ENCODE data around the gene CORO2B. TPM values are rescaled to one million over a fixed set of nuclear protein-coding genes. Genes with fewer than 3 reads are reported as not detected.

Gene CORO2B
- total RNA-seq, 1 experiment from 2014 or later, result 3.8 TPM

- no peak for DNase-seq (ENCODE audit: low spot score)
- Histone ChIP-seq H3K9me3 (ENCODE audit: low read depth, low read length, poor library complexity, severe bottlenecking) (no peaks in the 10 kb centered on the region), H3K27me3 (replicated peaks; ENCODE audit: insufficient read depth, low read depth, low read length, poor library complexity) (no peaks in the 10 kb centered on the region), H3K4me3 (ENCODE audit: low read depth, low read length, poor library complexity, severe bottlenecking) (no peak overlapping the region), H3K27ac (ENCODE audit: low read depth, low read length, poor library complexity, severe bottlenecking) (no peak overlapping the region), H3K36me3 (ENCODE audit: insufficient read depth, low read length, poor library complexity, severe bottlenecking) (no peaks in the 10 kb centered on the region), H3K4me1 (ENCODE audit: insufficient read depth, low read length, poor library complexity, severe bottlenecking) (peaks cover 15% of the 10 kb centered on the region)
- intact Hi-C loops (cut with micrococcal nuclease; ENCODE audit: unreplicated experiment), result no loop called here
- POLR2A ChIA-PET (ENCODE audit: low non-redundant PET), result no interaction called here
- CTCF ChIA-PET, result no interaction called here
- TF ChIP-seq, protein P1, sequence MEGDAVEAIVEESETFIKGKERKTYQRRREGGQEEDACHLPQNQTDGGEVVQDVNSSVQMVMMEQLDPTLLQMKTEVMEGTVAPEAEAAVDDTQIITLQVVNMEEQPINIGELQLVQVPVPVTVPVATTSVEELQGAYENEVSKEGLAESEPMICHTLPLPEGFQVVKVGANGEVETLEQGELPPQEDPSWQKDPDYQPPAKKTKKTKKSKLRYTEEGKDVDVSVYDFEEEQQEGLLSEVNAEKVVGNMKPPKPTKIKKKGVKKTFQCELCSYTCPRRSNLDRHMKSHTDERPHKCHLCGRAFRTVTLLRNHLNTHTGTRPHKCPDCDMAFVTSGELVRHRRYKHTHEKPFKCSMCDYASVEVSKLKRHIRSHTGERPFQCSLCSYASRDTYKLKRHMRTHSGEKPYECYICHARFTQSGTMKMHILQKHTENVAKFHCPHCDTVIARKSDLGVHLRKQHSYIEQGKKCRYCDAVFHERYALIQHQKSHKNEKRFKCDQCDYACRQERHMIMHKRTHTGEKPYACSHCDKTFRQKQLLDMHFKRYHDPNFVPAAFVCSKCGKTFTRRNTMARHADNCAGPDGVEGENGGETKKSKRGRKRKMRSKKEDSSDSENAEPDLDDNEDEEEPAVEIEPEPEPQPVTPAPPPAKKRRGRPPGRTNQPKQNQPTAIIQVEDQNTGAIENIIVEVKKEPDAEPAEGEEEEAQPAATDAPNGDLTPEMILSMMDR (conservative IDR thresholded peaks at IDR 0.05; ENCODE audit: low read depth, low read length), result no peak
- no peak for TF ChIP-seq EZH2 (IDR thresholded peaks at IDR 0.05; ENCODE audit: borderline replicate concordance, low read depth, low read length, poor library complexity, severe bottlenecking)
- no TSS peak for BruUV-seq (replicated peaks)
These were observed 187.0 kb downstream of the CORO2B start for GRCh38 chr15:68765602-68766368.

GRCh38 chr15:68767833-68768232, 189.0 kb downstream of the CORO2B start:
- BruUV-seq (replicated peaks), result no TSS peak
- H3K9me3 ChIP-seq (ENCODE audit: low read depth, low read length, poor library complexity, severe bottlenecking), result no peaks in the 10 kb centered on the region
- H3K4me3 ChIP-seq (ENCODE audit: low read depth, low read length, poor library complexity, severe bottlenecking), result no peak overlapping the region
- DNase-seq (ENCODE audit: low spot score), result no peak
- CTCF ChIA-PET, result no interaction called here
- intact Hi-C loops (cut with micrococcal nuclease; ENCODE audit: unreplicated experiment), result no loop called here
- peaks cover 14% of the 10 kb centered on the region for H3K4me1 ChIP-seq (ENCODE audit: insufficient read depth, low read length, poor library complexity, severe bottlenecking)
- H3K27me3 ChIP-seq (replicated peaks; ENCODE audit: insufficient read depth, low read depth, low read length, poor library complexity), result no peaks in the 10 kb centered on the region
- POLR2A ChIA-PET (ENCODE audit: low non-redundant PET), result no interaction called here
- TF ChIP-seq, protein P1 (conservative IDR thresholded peaks at IDR 0.05; ENCODE audit: low read depth, low read length), result no peak
- TF ChIP-seq EZH2 (IDR thresholded peaks at IDR 0.05; ENCODE audit: borderline replicate concordance, low read depth, low read length, poor library complexity, severe bottlenecking), result no peak
- no peaks in the 10 kb centered on the region for H3K36me3 ChIP-seq (ENCODE audit: insufficient read depth, low read length, poor library complexity, severe bottlenecking)
- no peak overlapping the region for H3K27ac ChIP-seq (ENCODE audit: low read depth, low read length, poor library complexity, severe bottlenecking)

GRCh38 chr15:68768321-68768720, 189.5 kb downstream of the CORO2B start:
- no TSS peak for BruUV-seq (replicated peaks)
- H3K36me3 ChIP-seq (ENCODE audit: insufficient read depth, low read length, poor library complexity, severe bottlenecking), result no peaks in the 10 kb centered on the region
- H3K4me1 ChIP-seq (ENCODE audit: insufficient read depth, low read length, poor library complexity, severe bottlenecking), result peaks cover 10% of the 10 kb centered on the region
- H3K27me3 ChIP-seq (replicated peaks; ENCODE audit: insufficient read depth, low read depth, low read length, poor library complexity), result no peaks in the 10 kb centered on the region
- no peaks in the 10 kb centered on the region for H3K9me3 ChIP-seq (ENCODE audit: low read depth, low read length, poor library complexity, severe bottlenecking)
- H3K27ac ChIP-seq (ENCODE audit: low read depth, low read length, poor library complexity, severe bottlenecking), result no peak overlapping the region
- TF ChIP-seq, protein P1 (conservative IDR thresholded peaks at IDR 0.05; ENCODE audit: low read depth, low read length), result no peak
- no peak for TF ChIP-seq EZH2 (IDR thresholded peaks at IDR 0.05; ENCODE audit: borderline replicate concordance, low read depth, low read length, poor library complexity, severe bottlenecking)
- intact Hi-C loops (cut with micrococcal nuclease; ENCODE audit: unreplicated experiment), result no loop called here
- H3K4me3 ChIP-seq (ENCODE audit: low read depth, low read length, poor library complexity, severe bottlenecking), result no peak overlapping the region
- CTCF ChIA-PET, result no interaction called here
- POLR2A ChIA-PET (ENCODE audit: low non-redundant PET), result no interaction called here
- DNase-seq (ENCODE audit: low spot score), result no peak

Measured in A673 (cell line).